Loucy (cell line): ENCODE measurements around the gene PRAMEF10.
"Not testable (repeated sequence)": the region's sequence is repeated elsewhere in the genome, so short reads cannot be mapped to it uniquely, and the experiment has no call there.

Source experiments
- H2AFZ ChIP-seq: fragments of 200-600 bp; sonication (generic); 2 replicates; pipeline ENCODE4 v1.6.0; 2016; ENCODE audit warnings: antibody characterized with exemption, mild to moderate bottlenecking, low read length, moderate library complexity
- H3F3A ChIP-seq: fragments of 200-600 bp; 2 replicates; pipeline ENCODE4 v1.6.0; 2016; ENCODE audit warnings: antibody characterized with exemption, low read depth, mild to moderate bottlenecking
- H3K27me3 ChIP-seq: fragments of 200-600 bp; sonication (generic); 2 replicates; pipeline ENCODE4 v1.6.1; 2014; ENCODE audit warnings: low read length, mild to moderate bottlenecking; ENCODE audit not compliant: insufficient read depth, poor library complexity, severe bottlenecking
- H3K36me3 ChIP-seq: fragments of 200-600 bp; sonication (generic); 2 replicates; pipeline ENCODE4 v1.6.1; 2016; ENCODE audit warnings: low read length; ENCODE audit not compliant: insufficient read depth
- H3K4me1 ChIP-seq: fragments of 200-600 bp; sonication (generic); 2 replicates; pipeline ENCODE4 v1.5.1; 2014; ENCODE audit warnings: low read length, mild to moderate bottlenecking; ENCODE audit not compliant: insufficient read depth, poor library complexity, severe bottlenecking
- H3K4me2 ChIP-seq: fragments of 200-600 bp; sonication (generic); 2 replicates; pipeline ENCODE4 v1.6.0; 2014; ENCODE audit warnings: antibody characterized with exemption, low read length, low read depth, mild to moderate bottlenecking; ENCODE audit not compliant: poor library complexity, severe bottlenecking
- H3K4me3 ChIP-seq: fragments of 200-600 bp; sonication (generic); 2 replicates; pipeline ENCODE4 v1.5.1; 2014; ENCODE audit warnings: low read length, mild to moderate bottlenecking, mixed read lengths; ENCODE audit not compliant: poor library complexity, severe bottlenecking
- H3K79me2 ChIP-seq: fragments of 200-600 bp; sonication (generic); 2 replicates; pipeline ENCODE4 v1.6.1; 2014; ENCODE audit warnings: low read length; ENCODE audit not compliant: insufficient read depth
- H3K9ac ChIP-seq: fragments of 200-600 bp; sonication (generic); 2 replicates; pipeline ENCODE4 v1.6.0; 2014; ENCODE audit warnings: mild to moderate bottlenecking, low read depth, low read length, moderate library complexity; ENCODE audit not compliant: poor library complexity, severe bottlenecking
- H3K9me2 ChIP-seq: fragments of 200-600 bp; sonication (generic); replicated peaks from 2 replicates; pipeline ENCODE4 v1.6.1; 2016; ENCODE audit warnings: low read depth, low read length, mixed read lengths
- H3K9me3 ChIP-seq: fragments of 200-600 bp; sonication (generic); 2 replicates; pipeline ENCODE4 v1.6.1; 2014; ENCODE audit warnings: mild to moderate bottlenecking, antibody characterized with exemption, low read length, low read depth; ENCODE audit not compliant: insufficient read depth
- H4K20me1 ChIP-seq: fragments of 200-600 bp; sonication (generic); 2 replicates; pipeline ENCODE4 v1.6.0; 2014; ENCODE audit warnings: antibody characterized with exemption, low read length, mild to moderate bottlenecking; ENCODE audit not compliant: insufficient read depth, poor library complexity, severe bottlenecking
- CTCF ChIP-seq: fragments of 200-600 bp; sonication (generic); conservative IDR thresholded peaks from 2 replicates; pipeline ENCODE4 v1.5.1; 2014; ENCODE audit warnings: mild to moderate bottlenecking, antibody characterized with exemption, low read length
- EZH2phosphoT487 ChIP-seq: fragments of 200-600 bp; IDR thresholded peaks from 2 replicates; pipeline ENCODE4 v1.6.1; 2018; ENCODE audit warnings: antibody characterized with exemption, mild to moderate bottlenecking, moderate library complexity, borderline replicate concordance

PRAMEF10 gene

GRCh38 chr1:12886101-12886500 is 12.0 kb downstream of the PRAMEF10 start, which contains the start of gene PRAMEF4:
PRAMEF4 (minus strand) TSS chr1:12886201; CDS start chr1:12883394, 2,807 bp downstream.
- H3K36me3 ChIP-seq, H3K9me2 ChIP-seq, H3K9ac ChIP-seq, H3K79me2 ChIP-seq, H4K20me1 ChIP-seq, H3K4me2 ChIP-seq, H3K27me3 ChIP-seq, H3K4me1 ChIP-seq, H3K4me3 ChIP-seq, H3K9me3 ChIP-seq, H3F3A ChIP-seq, H2AFZ ChIP-seq: not testable (repeated sequence)

- not testable (repeated sequence) for H3K4me1 ChIP-seq, H3K79me2 ChIP-seq, H3K9me2 ChIP-seq, H4K20me1 ChIP-seq, H3F3A ChIP-seq, H3K9me3 ChIP-seq, H3K27me3 ChIP-seq, H3K9ac ChIP-seq, H2AFZ ChIP-seq, H3K36me3 ChIP-seq, H3K4me2 ChIP-seq, H3K4me3 ChIP-seq
Observed at GRCh38 chr1:12878453-12878852, 19.6 kb downstream of the PRAMEF10 start.

GRCh38 chr1:12863131-12863880 is 34.8 kb downstream of the PRAMEF10 start:
- H3K9me3 ChIP-seq, H3K4me2 ChIP-seq, H2AFZ ChIP-seq, H3K27me3 ChIP-seq, H3K9ac ChIP-seq, H3K36me3 ChIP-seq, H3F3A ChIP-seq, H3K4me1 ChIP-seq, H4K20me1 ChIP-seq, H3K4me3 ChIP-seq, H3K79me2 ChIP-seq, H3K9me2 ChIP-seq: not testable (repeated sequence)

GRCh38 chr1:12856786-12857185 is 41.3 kb downstream of the PRAMEF10 start, which contains the start of gene PRAMEF2:
PRAMEF2 (plus strand) TSS chr1:12857086; CDS start chr1:12859010, 1,924 bp downstream.
- H3K27me3 ChIP-seq, H3K36me3 ChIP-seq, H3K4me2 ChIP-seq, H2AFZ ChIP-seq, H3K9me2 ChIP-seq, H3K4me3 ChIP-seq, H3K9me3 ChIP-seq, H3K79me2 ChIP-seq, H3K4me1 ChIP-seq, H3K9ac ChIP-seq, H4K20me1 ChIP-seq, H3F3A ChIP-seq: not testable (repeated sequence)

- Histone ChIP-seq H3K36me3 (no peaks in the 10 kb centered on the region), H3K9me2 (no peaks in the 10 kb centered on the region), H3K4me3 (no peak overlapping the region), H3F3A (no peaks in the 10 kb centered on the region), H3K9me3 (no peaks in the 10 kb centered on the region), H3K4me2 (no peak overlapping the region), H3K9ac (no peak overlapping the region), H3K79me2 (no peaks in the 10 kb centered on the region), H3K4me1 (no peaks in the 10 kb centered on the region), H3K27me3 (no peaks in the 10 kb centered on the region), H4K20me1 (no peaks in the 10 kb centered on the region), H2AFZ (no peak overlapping the region)
- no peak for TF ChIP-seq EZH2phosphoT487
- no peak for TF ChIP-seq CTCF
Observed at GRCh38 chr1:12851779-12852178, 46.3 kb downstream of the PRAMEF10 start.

GRCh38 chr1:12848620-12849019 is 49.5 kb downstream of the PRAMEF10 start, which contains the start of gene HNRNPCL1:
HNRNPCL1 (minus strand) TSS chr1:12848720; CDS start chr1:12848289, 431 bp downstream.
- not testable (repeated sequence) for H2AFZ ChIP-seq, H3K79me2 ChIP-seq, H3K9me3 ChIP-seq, H3F3A ChIP-seq, H3K4me1 ChIP-seq, H3K27me3 ChIP-seq, H3K36me3 ChIP-seq, H3K9me2 ChIP-seq, H4K20me1 ChIP-seq, H3K4me3 ChIP-seq, H3K9ac ChIP-seq, H3K4me2 ChIP-seq
